Measurements from ENCODE around the gene HOXB4.

DNA sequence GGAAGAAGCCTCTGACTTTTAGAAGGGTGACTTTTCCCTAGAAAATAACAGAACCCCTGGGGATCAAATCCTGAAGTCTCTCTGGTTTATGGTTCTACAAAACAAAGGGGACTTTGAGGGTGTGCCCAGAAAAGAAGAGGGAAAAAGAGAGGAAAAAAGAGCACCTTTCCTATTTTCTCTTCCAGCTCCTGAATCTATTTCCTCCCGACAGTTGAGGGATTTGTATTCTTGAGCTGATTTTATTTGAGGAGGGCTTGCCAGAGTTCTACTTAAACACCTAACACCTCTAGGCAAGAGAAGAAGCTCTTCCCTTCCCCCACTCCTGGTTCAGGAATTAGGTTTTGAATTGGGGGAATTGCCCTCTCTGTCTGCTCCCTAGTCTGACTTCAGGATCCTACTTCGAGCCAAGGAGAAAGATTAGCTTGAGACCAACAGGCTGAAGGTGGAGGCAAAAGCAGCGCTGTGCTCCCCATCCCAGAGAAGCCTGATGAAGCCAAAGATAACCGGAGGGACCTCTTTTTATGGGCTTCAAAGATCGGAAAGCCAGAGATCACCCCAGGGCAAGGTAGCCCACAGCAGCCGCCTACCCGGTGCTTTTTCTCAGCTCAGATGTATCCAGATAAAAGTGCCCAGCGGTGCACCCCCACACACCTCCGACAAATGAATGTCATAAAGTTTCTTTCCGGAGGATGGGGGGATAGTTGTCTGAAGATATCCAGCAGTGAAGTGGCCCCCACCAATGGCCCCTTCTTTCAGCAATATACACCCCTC, 11.1 kb upstream of the HOXB4 start:
- TF ChIP-seq POLR2A (IDR thresholded peaks at IDR 0.05; ENCODE audit: extremely low read depth, insufficient read length) (no peak), CTCF (IDR thresholded peaks at IDR 0.05; ENCODE audit: low read depth, low read length) (no peak), MAX (IDR thresholded peaks at IDR 0.05; ENCODE audit: low read depth, low read length) (no peak), MYC (IDR thresholded peaks at IDR 0.05; ENCODE audit: low read depth, low read length) (no peak)
